ENCODE results near the gene ING4.
A peak's percentile ranks its signal among the peaks of the same experiment; 100 is the strongest.

ING4 gene

DNA sequence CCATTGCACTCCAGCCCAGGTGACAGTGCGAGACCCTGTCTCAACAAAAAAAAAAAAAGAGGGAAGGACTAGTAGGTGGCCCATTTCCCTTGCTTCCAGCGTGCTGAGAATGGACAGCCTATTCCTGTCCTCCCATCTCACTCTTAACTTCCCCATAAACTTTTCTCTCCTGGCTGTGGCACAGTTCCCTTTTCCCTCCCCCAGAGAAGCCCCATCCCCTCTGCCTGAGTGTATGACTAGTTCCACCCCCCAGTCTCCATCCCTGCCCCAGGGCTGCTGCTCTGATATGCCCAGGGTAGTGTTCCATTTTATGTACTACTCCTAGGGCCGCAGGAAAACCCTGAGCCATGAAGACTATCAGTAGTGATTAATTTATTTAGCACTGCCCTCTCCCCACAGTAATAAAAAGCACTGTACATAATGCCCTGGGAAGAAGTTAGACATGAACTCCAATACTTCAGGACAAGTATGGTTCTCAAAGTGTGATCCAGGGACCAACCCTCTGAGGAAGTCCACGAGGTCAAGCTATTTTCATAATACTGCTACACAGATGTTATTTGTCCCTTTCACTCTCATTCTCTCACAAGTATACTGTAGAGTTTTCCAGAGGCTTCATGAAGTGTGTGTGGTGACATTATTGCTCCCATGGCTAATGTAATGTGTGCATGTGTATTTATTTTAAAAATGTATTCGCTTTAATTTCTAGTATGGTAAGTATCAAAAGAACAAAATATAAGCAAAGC lies 44.3 kb downstream of the ING4 start:
- H3K27ac ChIP-seq: no peak overlapping the region
- TF ChIP-seq, protein P1, sequence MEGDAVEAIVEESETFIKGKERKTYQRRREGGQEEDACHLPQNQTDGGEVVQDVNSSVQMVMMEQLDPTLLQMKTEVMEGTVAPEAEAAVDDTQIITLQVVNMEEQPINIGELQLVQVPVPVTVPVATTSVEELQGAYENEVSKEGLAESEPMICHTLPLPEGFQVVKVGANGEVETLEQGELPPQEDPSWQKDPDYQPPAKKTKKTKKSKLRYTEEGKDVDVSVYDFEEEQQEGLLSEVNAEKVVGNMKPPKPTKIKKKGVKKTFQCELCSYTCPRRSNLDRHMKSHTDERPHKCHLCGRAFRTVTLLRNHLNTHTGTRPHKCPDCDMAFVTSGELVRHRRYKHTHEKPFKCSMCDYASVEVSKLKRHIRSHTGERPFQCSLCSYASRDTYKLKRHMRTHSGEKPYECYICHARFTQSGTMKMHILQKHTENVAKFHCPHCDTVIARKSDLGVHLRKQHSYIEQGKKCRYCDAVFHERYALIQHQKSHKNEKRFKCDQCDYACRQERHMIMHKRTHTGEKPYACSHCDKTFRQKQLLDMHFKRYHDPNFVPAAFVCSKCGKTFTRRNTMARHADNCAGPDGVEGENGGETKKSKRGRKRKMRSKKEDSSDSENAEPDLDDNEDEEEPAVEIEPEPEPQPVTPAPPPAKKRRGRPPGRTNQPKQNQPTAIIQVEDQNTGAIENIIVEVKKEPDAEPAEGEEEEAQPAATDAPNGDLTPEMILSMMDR (conservative IDR thresholded peaks at IDR 0.05): no peak

DNA sequence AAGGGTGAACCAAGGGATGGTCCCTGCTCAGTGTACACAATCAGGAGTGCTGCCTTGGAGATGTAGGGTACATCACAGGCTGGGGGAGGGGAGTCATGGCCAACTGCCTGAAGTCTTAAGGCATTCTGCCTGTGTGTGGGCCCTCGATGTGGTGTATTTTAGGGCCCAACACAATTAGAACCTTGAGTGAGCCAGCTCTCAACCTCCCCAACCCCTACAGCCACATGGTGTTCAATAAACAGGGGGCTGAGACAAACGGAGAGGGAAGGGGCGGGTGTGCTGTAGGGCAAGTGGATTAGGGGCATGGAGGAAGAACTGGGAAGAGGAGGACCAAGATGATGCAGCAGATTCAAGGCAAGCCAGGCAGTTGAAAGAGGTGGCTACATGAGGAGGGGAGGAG lies 47.1 kb downstream of the ING4 start:
- TF ChIP-seq, protein P1 (conservative IDR thresholded peaks at IDR 0.05): no peak
- H3K27ac ChIP-seq: no peak overlapping the region

DNA sequence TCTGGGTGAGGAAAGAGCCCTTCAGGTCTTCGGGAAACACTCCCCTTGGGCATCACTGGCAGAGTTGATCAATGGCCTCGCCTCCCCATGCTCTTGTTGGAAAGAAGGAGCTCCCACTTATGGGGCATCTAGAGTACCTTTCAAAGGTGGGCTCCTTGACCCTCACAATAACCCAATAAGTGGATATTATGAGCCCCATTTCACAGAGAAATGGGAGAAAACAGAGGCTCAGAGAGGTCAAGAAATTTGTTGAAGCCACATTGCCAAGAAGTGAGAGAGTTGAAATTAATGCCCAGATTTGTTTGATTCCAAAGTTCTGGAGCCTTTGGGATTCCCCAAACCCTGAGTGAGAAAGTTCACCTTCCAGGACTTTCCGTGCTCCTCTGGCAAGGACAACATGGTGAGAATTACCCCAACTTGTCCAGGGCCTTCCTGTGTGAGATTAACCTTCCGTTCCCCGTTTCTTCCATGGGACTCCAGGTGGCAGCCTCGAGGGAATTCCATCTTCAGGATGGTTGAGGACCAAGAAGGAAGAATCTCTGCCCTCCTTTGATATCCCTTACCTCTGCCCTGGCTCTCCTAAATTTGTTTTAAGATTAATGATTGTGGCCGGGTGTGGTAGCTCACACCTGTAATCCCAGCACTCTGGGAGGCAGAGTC lies 48.3 kb downstream of the ING4 start:
- peak overlapping the region; percentile 72 for H3K27ac ChIP-seq
- TF ChIP-seq, protein P1 (conservative IDR thresholded peaks at IDR 0.05): no peak

- TF ChIP-seq, protein P1 (conservative IDR thresholded peaks at IDR 0.05): no peak
- peak overlapping the region; percentile 72 for H3K27ac ChIP-seq
Measured at GRCh38 chr12:6613776-6614512, 49.0 kb downstream of the ING4 start.

DNA sequence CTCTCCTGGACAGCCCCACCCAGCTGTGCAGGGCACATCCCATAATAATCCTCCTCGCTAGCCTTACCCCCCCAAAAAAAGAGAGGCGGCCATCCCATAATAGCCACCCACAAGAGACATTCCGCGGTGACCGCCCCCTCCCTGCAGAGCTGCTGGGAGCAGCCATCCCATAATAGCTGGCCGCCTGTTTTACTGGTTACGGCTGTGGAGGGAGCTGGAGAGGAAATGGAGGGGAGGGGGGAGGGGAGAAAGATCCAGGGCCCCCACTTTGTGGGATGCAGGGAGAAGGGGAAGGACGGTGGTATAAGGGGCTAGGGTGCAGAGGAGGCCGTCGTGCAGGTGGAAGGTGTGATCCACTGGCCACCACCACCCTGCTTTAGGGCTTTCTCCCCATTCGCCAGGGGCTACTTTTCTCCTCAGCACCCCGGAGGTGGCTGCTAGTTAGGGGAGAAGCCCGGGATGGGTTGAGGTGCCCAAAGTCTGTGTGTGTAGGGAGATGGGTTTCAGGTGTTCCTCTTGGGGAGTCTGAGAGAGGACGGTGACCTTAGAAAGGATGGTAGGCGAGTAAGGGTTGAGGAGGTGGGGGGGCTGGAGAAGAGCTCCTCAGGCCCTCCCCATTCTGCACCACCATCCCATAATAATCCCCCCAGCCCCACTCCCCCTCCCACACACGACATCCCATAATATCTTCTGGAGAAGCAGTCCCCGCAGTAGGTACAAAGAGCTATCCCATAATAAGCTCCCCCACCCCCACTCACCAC lies 49.7 kb downstream of the ING4 start:
- peak overlapping the region; percentile 72 for H3K27ac ChIP-seq
- TF ChIP-seq, protein P1 (conservative IDR thresholded peaks at IDR 0.05): no peak

DNA sequence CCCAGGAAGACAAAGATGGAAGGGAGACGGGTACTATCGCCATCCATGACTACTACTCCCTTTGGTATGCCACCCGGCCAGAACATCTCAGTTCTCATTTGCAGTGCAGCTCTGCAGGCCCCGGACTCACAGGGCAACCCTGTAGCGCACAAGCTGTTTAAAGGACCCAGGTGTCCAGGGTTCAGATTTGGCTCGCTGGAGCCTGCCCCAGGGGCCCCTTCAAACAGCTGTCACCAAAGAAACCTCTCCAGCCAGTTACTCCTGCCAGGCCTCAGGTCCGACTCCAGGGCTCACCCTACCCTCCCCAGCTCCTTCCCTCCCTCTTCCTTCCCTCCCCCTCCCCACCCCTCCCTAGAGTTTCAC lies 50.3 kb downstream of the ING4 start:
- TF ChIP-seq, protein P1 (conservative IDR thresholded peaks at IDR 0.05): no peak
- peak overlapping the region; percentile 72 for H3K27ac ChIP-seq

DNA sequence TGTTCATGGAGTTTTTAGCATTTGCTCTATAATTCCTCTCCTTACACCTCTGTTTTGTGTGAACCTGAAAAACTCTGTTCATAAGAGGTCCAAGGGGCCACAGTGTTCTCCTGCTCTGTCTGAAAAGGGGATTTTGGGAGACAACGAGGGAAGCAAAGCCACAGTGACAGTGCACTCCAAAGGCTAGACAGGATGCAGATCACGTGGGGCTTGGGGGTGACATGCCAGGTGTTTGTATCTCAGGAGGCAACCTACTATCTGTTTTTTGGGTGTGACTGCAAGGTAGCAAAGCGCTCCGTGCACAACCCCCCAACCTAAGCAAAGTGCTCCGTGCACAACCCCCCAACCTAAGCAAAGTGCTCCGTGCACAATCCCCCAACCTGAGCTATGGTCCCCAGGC lies 50.7 kb downstream of the ING4 start:
- peak overlapping the region; percentile 72 for H3K27ac ChIP-seq
- TF ChIP-seq, protein P1 (conservative IDR thresholded peaks at IDR 0.05): no peak
